IMR-90 (cell line): ENCODE results near the gene OSBP2. TPM values are rescaled to one million over a fixed set of nuclear protein-coding genes. Genes with fewer than 3 reads are reported as not detected.

ENCODE experiments used
- ATAC-seq: fragments of 200-7000 bp; cut with Tn5 transposase; 2 replicates; pipeline ENCODE4 v1.9.1; 2020; ENCODE audit warnings: low read depth, mild to moderate bottlenecking, moderate library complexity
- BruUV-seq: library from RNA; stranded (reverse); fragments of 400-500 nt; replicated peaks from 2 replicates; lab custom pipeline; 2021; lab: Mats Ljungman, UMichigan
- CTCF ChIA-PET: fragments of 300-600 bp; formaldehyde crosslinking; extraction: SDS; loops from one replicate; lab custom pipeline; 2021; ENCODE audit warnings: antibody characterized with exemption; lab: Yijun Ruan, JAX
- POLR2A ChIA-PET: fragments of 300-600 bp; sonication (Branson Sonifier 250); formaldehyde crosslinking; loops from one replicate; lab custom pipeline; 2022; ENCODE audit warnings: antibody characterized with exemption; ENCODE audit not compliant: unreplicated experiment; lab: Charles Lee
- DNase-seq: peaks from one replicate; pipeline ENCODE4 v3.0.0; 2013
- H2AFZ ChIP-seq: replicated peaks from 2 replicates; pipeline ENCODE3; 2013; ENCODE audit warnings: low read length, mild to moderate bottlenecking; ENCODE audit not compliant: poor library complexity
- H2AK5ac ChIP-seq: 2 replicates; pipeline ENCODE4 v1.6.1; 2013; ENCODE audit warnings: low read depth, low read length, inconsistent platforms
- H2AK9ac ChIP-seq: replicated peaks from 2 replicates; pipeline ENCODE3; 2013; ENCODE audit warnings: mild to moderate bottlenecking, low read depth, low read length, moderate library complexity; ENCODE audit not compliant: poor library complexity
- H2BK120ac ChIP-seq: 2 replicates; pipeline ENCODE4 v1.6.1; 2013; ENCODE audit warnings: low read depth, low read length, inconsistent platforms
- H2BK15ac ChIP-seq: 3 replicates; pipeline ENCODE4 v1.6.1; 2013; ENCODE audit warnings: low read depth, low read length, inconsistent platforms
- H2BK20ac ChIP-seq: 2 replicates; pipeline ENCODE4 v1.6.1; 2013; ENCODE audit warnings: low read depth, mild to moderate bottlenecking, inconsistent platforms, low read length, moderate library complexity
- H2BK5ac ChIP-seq: 2 replicates; pipeline ENCODE4 v1.6.1; 2013; ENCODE audit warnings: mild to moderate bottlenecking, low read depth, low read length, inconsistent platforms; ENCODE audit not compliant: poor library complexity, severe bottlenecking
- H3K14ac ChIP-seq: replicated peaks from 2 replicates; pipeline ENCODE4 v1.6.1; 2013; ENCODE audit warnings: low read depth, low read length, inconsistent platforms
- H3K18ac ChIP-seq: 2 replicates; pipeline ENCODE4 v1.6.1; 2013; ENCODE audit warnings: low read depth, low read length, control low read depth
- H3K23ac ChIP-seq: 2 replicates; pipeline ENCODE4 v1.6.1; 2013; ENCODE audit warnings: low read depth, low read length, inconsistent platforms
- H3K27ac ChIP-seq: 2 replicates; pipeline ENCODE4 v1.5.1; 2013; ENCODE audit warnings: mild to moderate bottlenecking, control low read depth, low read length; ENCODE audit not compliant: insufficient read depth
- H3K27me3 ChIP-seq: 2 replicates; pipeline ENCODE4 v1.6.1; 2013; ENCODE audit warnings: low read length; ENCODE audit not compliant: control insufficient read depth, insufficient read depth
- H3K36me3 ChIP-seq: 2 replicates; pipeline ENCODE4 v1.6.1; 2013; ENCODE audit warnings: low read length, mixed read lengths; ENCODE audit not compliant: control insufficient read depth, insufficient read depth
- H3K4ac ChIP-seq: 2 replicates; pipeline ENCODE4 v1.6.1; 2013; ENCODE audit warnings: low read depth, low read length, inconsistent platforms
- H3K4me1 ChIP-seq: 2 replicates; pipeline ENCODE4 v1.6.1; 2013; ENCODE audit warnings: low read length, mixed read lengths; ENCODE audit not compliant: control insufficient read depth, insufficient read depth
- H3K4me2 ChIP-seq: 2 replicates; pipeline ENCODE4 v1.6.1; 2013; ENCODE audit warnings: low read depth, mild to moderate bottlenecking, control low read depth, low read length, moderate library complexity
- H3K4me3 ChIP-seq: 2 replicates; pipeline ENCODE4 v1.5.1; 2013; ENCODE audit warnings: low read depth, mild to moderate bottlenecking, control low read depth, low read length, moderate library complexity; ENCODE audit not compliant: insufficient read depth
- H3K56ac ChIP-seq: 2 replicates; pipeline ENCODE4 v1.6.1; 2013; ENCODE audit warnings: low read length, inconsistent platforms; ENCODE audit not compliant: insufficient read depth; ENCODE audit errors: extremely low read depth
- H3K79me1 ChIP-seq, 2 experiments: 2 replicates each; pipeline ENCODE4 v1.6.1; 2013; ENCODE audit warnings: low read length in 2 of 2, inconsistent platforms in 1 of 2, low read depth in 1 of 2
- H3K9ac ChIP-seq: 2 replicates; pipeline ENCODE4 v1.6.1; 2013; ENCODE audit warnings: low read depth, low read length, control low read depth
- H3K9me1 ChIP-seq: 2 replicates; pipeline ENCODE4 v1.6.1; 2013; ENCODE audit warnings: low read length, inconsistent platforms; ENCODE audit not compliant: insufficient read depth
- H3K9me3 ChIP-seq: 2 replicates; pipeline ENCODE4 v1.6.1; 2013; ENCODE audit warnings: low read length; ENCODE audit not compliant: control insufficient read depth, insufficient read depth
- H4K20me1 ChIP-seq: 2 replicates; pipeline ENCODE4 v1.6.1; 2013; ENCODE audit warnings: low read length, inconsistent platforms; ENCODE audit not compliant: insufficient read depth
- H4K5ac ChIP-seq: 2 replicates; pipeline ENCODE4 v1.6.1; 2013; ENCODE audit warnings: mild to moderate bottlenecking, low read depth, low read length, control low read depth
- H4K8ac ChIP-seq, 2 experiments: 2 replicates each; pipeline ENCODE4 v1.6.1; 2013; ENCODE audit warnings: low read depth in 2 of 2, low read length in 2 of 2, control low read depth in 1 of 2, inconsistent platforms in 1 of 2
- H4K91ac ChIP-seq: 2 replicates; pipeline ENCODE4 v1.6.1; 2013; ENCODE audit warnings: low read depth, low read length, inconsistent platforms; ENCODE audit not compliant: insufficient read depth
- CHD1 ChIP-seq: IDR thresholded peaks from 2 replicates; pipeline ENCODE4 v1.6.1; 2012; ENCODE audit warnings: low read depth, low read length, improper control_type of control experiment
- CTCF ChIP-seq: conservative IDR thresholded peaks from 2 replicates; pipeline ENCODE4 v1.5.1; 2012; ENCODE audit warnings: mild to moderate bottlenecking, low read depth, low read length, improper control_type of control experiment
- ELK1 ChIP-seq: fragments of 150-350 bp; IDR thresholded peaks from 2 replicates; pipeline ENCODE4 v1.6.1; 2016; ENCODE audit warnings: low read depth, mild to moderate bottlenecking, low read length, moderate library complexity, borderline replicate concordance
- FOS ChIP-seq: fragments of 150-350 bp; IDR thresholded peaks from 2 replicates; pipeline ENCODE4 v1.6.1; 2016; ENCODE audit warnings: low read depth, low read length
- RCOR1 ChIP-seq: IDR thresholded peaks from 2 replicates; pipeline ENCODE4 v1.6.1; 2012; ENCODE audit warnings: mild to moderate bottlenecking, low read length, improper control_type of control experiment; ENCODE audit not compliant: insufficient replicate concordance
- RFX5 ChIP-seq: IDR thresholded peaks from 2 replicates; pipeline ENCODE4 v1.8.0; 2012; ENCODE audit warnings: low read depth, mild to moderate bottlenecking, low read length, moderate library complexity
- WGBS, 2 experiments: methylation state at CpG; one replicate each; pipeline versions ENCODE4 v1.1.5 to v1.1.7; 2013; ENCODE audit warnings: missing lambda C conversion rate in 2 of 2; ENCODE audit not compliant: insufficient read length in 1 of 2; ENCODE audit errors: extremely low coverage in 2 of 2; 5-methylcytosine and 5-hydroxymethylcytosine counted together
- dilution Hi-C: fragments of 300-500 bp; cut with HindIII; formaldehyde crosslinking; loops from one replicate; pipeline ENCODE4 v1.14.3; 2018; ENCODE audit warnings: low sequenced_read_pairs; ENCODE audit not compliant: unreplicated experiment
- in situ Hi-C: fragments of 300-500 bp; cut with MboI; formaldehyde crosslinking; loops from 3 replicates; pipeline ENCODE4 v1.14.3; 2019; ENCODE audit warnings: low sequenced_read_pairs, inconsistent platforms, mixed read lengths
- intact Hi-C: fragments of 100-400 bp; cut with micrococcal nuclease; formaldehyde crosslinking; loops from 2 replicates; pipeline ENCODE4 v1.10.0; 2022
- polyA plus RNA-seq, 3 experiments: library from polyadenylated mRNA; depleted of rRNA; stranded (reverse); fragments of >200 nt; gene quantifications; 2 replicates each; pipeline ENCODE4 v1.2.3, GENCODE V29; 2012; ENCODE audit warnings: low replicate concordance in 1 of 3
- total RNA-seq: library from RNA; depleted of rRNA; stranded (reverse); fragments of >200 nt; gene quantifications from 2 replicates; pipeline ENCODE4 v1.2.3, GENCODE V29; 2012

Gene OSBP2
- total and polyA plus RNA-seq, 2 of the 4 experiments (the other 2 are of a cell fraction) = 1.8 to 2.2 TPM

GRCh38 chr22:30928401-30928800 is 233.7 kb downstream of the OSBP2 start:
- Histone ChIP-seq H3K9me3 (no peaks in the 10 kb centered on the region), H2BK5ac (no peak overlapping the region), H3K4ac (no peak overlapping the region), H3K4me2 (no peak overlapping the region), H3K18ac (no peak overlapping the region), H3K56ac (no peak overlapping the region), H2BK120ac (no peak overlapping the region), H3K4me3 (no peak overlapping the region), H4K91ac (no peak overlapping the region), H3K27ac (no peak overlapping the region), H2AFZ (no peak overlapping the region), H2BK20ac (no peak overlapping the region), H3K9me1 (no peaks in the 10 kb centered on the region), H3K9ac (no peak overlapping the region), H3K79me1 (peaks cover 0 to 8% of the 10 kb centered on the region in 2 experiments; a peak in 3 of 4 replicates), H2AK5ac (no peak overlapping the region), H4K8ac (no peak overlapping the region), H2BK15ac (no peak overlapping the region), H3K23ac (no peak overlapping the region), H3K27me3 (no peaks in the 10 kb centered on the region), H4K20me1 (peaks cover 5% of the 10 kb centered on the region; the same call in 1 of the 2 replicates), H3K36me3 (peaks cover 74% of the 10 kb centered on the region), H3K4me1 (no peaks in the 10 kb centered on the region), H2AK9ac (no peak overlapping the region), H3K14ac (no peak overlapping the region), H4K5ac (no peak overlapping the region)
- dilution Hi-C loops (no loop called here), in situ Hi-C loops (loop anchor here (10.0 kb wide), 1 partner anchor 294 kb away; the partner anchor contains the start of gene SLC35E4), intact Hi-C loops (no loop called here)
- ChIA-PET POLR2A (no interaction called here), CTCF (no interaction called here)
- TF ChIP-seq RCOR1 (no peak), CHD1 (no peak), ELK1 (no peak), RFX5 (no peak), FOS (no peak), CTCF (no peak)
- no peak for DNase-seq
- BruUV-seq = no TSS peak
- ATAC-seq = no peak
- WGBS, 2 experiments = no CpG with 5 or more reads among the region's 6 CpGs
